HG02642 (cell line): ENCODE data around the gene CTDSP1.

Experiments
- ATAC-seq: cut with Tn5 transposase; IDR thresholded peaks from one replicate; pipeline ENCODE4 v1.9.1; 2021; ENCODE audit warnings: mild to moderate bottlenecking; ENCODE audit not compliant: unreplicated experiment, poor library complexity

CTDSP1 gene

GRCh38 chr2:218399391-218400166 is at the start of gene CTDSP1:
TSS of gene CTDSP1 (plus strand) at chr2:218399868. CDS start at chr2:218400091, 223 bp downstream.
- ATAC-seq, result peak; percentile 50

GRCh38 chr2:218354045-218354444 is 45.6 kb upstream of the CTDSP1 start:
- ATAC-seq, result no peak

- no peak for ATAC-seq
Measured at GRCh38 chr2:218354850-218355443, 44.7 kb upstream of the CTDSP1 start.

- no peak for ATAC-seq
Measured at GRCh38 chr2:218357236-218358177, 42.2 kb upstream of the CTDSP1 start.

- ATAC-seq, result no peak
Measured at GRCh38 chr2:218360453-218360852, 39.2 kb upstream of the CTDSP1 start.

- no peak for ATAC-seq
Measured at GRCh38 chr2:218362606-218363005, 37.1 kb upstream of the CTDSP1 start.

- no peak for ATAC-seq
Measured at GRCh38 chr2:218363736-218364135, 35.9 kb upstream of the CTDSP1 start.

GRCh38 chr2:218364196-218364595 is 35.5 kb upstream of the CTDSP1 start:
- no peak for ATAC-seq

- no peak for ATAC-seq
Measured at GRCh38 chr2:218366621-218367414, 32.9 kb upstream of the CTDSP1 start.

- ATAC-seq, result peak; percentile 95
Measured at GRCh38 chr2:218367415-218368149, 32.1 kb upstream of the CTDSP1 start.

GRCh38 chr2:218368150-218368528 is 31.5 kb upstream of the CTDSP1 start:
- no peak for ATAC-seq

GRCh38 chr2:218368621-218369153 is 31.0 kb upstream of the CTDSP1 start:
- no peak for ATAC-seq

- no peak for ATAC-seq
Measured at GRCh38 chr2:218369330-218369729, 30.3 kb upstream of the CTDSP1 start.

GRCh38 chr2:218370410-218371063 is 29.1 kb upstream of the CTDSP1 start:
- no peak for ATAC-seq

- no peak for ATAC-seq
Measured at GRCh38 chr2:218371983-218372350, 27.7 kb upstream of the CTDSP1 start.

- ATAC-seq, result no peak
Measured at GRCh38 chr2:218374795-218375194, 24.9 kb upstream of the CTDSP1 start.

GRCh38 chr2:218375212-218375611 is 24.5 kb upstream of the CTDSP1 start:
- ATAC-seq, result no peak

- no peak for ATAC-seq
Measured at GRCh38 chr2:218378053-218378452, 21.6 kb upstream of the CTDSP1 start.

- ATAC-seq, result no peak
Measured at GRCh38 chr2:218381916-218382366, 17.7 kb upstream of the CTDSP1 start, which contains the start of gene SLC11A1. TSS of gene SLC11A1 (plus strand) at chr2:218382273. CDS start at chr2:218382369, 96 bp downstream.
